ENCODE measurements around the gene CHORDC1. TPM values are rescaled to one million over a fixed set of nuclear protein-coding genes. Genes with fewer than 3 reads are reported as not detected.
"Not testable (repeated sequence)": the region's sequence is repeated elsewhere in the genome, so short reads cannot be mapped to it uniquely, and the experiment has no call there.

CHORDC1 gene
- total RNA-seq, 1 experiment from 2014 or later = 66.9 TPM

DNA sequence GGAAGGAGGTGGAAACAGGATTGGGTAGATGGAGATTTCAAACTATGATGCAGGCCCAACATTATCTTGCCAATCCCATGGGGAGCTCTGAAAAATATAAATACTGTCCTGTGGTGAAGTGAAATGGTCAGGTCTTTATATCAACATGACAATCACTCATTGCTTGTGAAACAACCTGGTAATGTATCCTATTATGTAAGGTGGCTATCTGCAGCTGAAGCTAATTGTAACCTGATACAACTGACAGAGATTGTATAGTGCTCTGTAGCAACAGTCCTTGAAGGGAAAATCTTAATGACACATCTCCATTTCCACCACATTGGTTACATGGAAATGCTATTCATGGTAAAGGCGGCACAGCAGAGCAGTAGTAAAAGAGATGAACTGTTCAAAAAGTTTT is 20.7 kb upstream of the CHORDC1 start:
- no peak for TF ChIP-seq EZH2phosphoT487 (IDR thresholded peaks at IDR 0.05; ENCODE audit: borderline replicate concordance, low read length)
- TF ChIP-seq, protein P1, sequence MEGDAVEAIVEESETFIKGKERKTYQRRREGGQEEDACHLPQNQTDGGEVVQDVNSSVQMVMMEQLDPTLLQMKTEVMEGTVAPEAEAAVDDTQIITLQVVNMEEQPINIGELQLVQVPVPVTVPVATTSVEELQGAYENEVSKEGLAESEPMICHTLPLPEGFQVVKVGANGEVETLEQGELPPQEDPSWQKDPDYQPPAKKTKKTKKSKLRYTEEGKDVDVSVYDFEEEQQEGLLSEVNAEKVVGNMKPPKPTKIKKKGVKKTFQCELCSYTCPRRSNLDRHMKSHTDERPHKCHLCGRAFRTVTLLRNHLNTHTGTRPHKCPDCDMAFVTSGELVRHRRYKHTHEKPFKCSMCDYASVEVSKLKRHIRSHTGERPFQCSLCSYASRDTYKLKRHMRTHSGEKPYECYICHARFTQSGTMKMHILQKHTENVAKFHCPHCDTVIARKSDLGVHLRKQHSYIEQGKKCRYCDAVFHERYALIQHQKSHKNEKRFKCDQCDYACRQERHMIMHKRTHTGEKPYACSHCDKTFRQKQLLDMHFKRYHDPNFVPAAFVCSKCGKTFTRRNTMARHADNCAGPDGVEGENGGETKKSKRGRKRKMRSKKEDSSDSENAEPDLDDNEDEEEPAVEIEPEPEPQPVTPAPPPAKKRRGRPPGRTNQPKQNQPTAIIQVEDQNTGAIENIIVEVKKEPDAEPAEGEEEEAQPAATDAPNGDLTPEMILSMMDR (conservative IDR thresholded peaks at IDR 0.05; ENCODE audit: low read depth, low read length) = no peak
- no peak for TF ChIP-seq EZH2 (IDR thresholded peaks at IDR 0.05; ENCODE audit: low read length, unreplicated experiment)
- ATAC-seq (no peak), DNase-seq (no peak)
- peaks cover 31% of the 10 kb centered on the region for H3K27me3 ChIP-seq (ENCODE audit: low read length)
- H3K79me2 ChIP-seq (ENCODE audit: low read length) = no peaks in the 10 kb centered on the region
- no peak overlapping the region for H2AFZ ChIP-seq (ENCODE audit: low read length)
- no peaks in the 10 kb centered on the region for H3K9me2 ChIP-seq (replicated peaks; ENCODE audit: low read length)
- BruUV-seq (replicated peaks) = no TSS peak
- ChIA-PET CTCF (no interaction called here), POLR2A (ENCODE audit: unreplicated experiment) (no interaction called here)
- H3K9me3 ChIP-seq (ENCODE audit: low read length) = no peaks in the 10 kb centered on the region
- no peak overlapping the region for H3K27ac ChIP-seq (ENCODE audit: low read length)
- H3F3A ChIP-seq (ENCODE audit: low read length, unreplicated experiment) = no peaks in the 10 kb centered on the region
- no peak overlapping the region for H3K4me2 ChIP-seq (ENCODE audit: low read length)
- no peaks in the 10 kb centered on the region for H3K36me3 ChIP-seq (ENCODE audit: low read depth, low read length)
- intact Hi-C loops (cut with micrococcal nuclease) = no loop called here
- no peaks in the 10 kb centered on the region for H4K20me1 ChIP-seq (ENCODE audit: low read length)
- H3K9ac ChIP-seq (ENCODE audit: low read length) = no peak overlapping the region
- no peak overlapping the region for H3K4me3 ChIP-seq (ENCODE audit: low read length)
- no peaks in the 10 kb centered on the region for H3K4me1 ChIP-seq (ENCODE audit: insufficient read depth, low read length)

- BruUV-seq (replicated peaks) = no TSS peak
- CTCF ChIA-PET = no interaction called here
- peak; percentile 24; the same call in 1 of the 2 replicates for ATAC-seq
Observed at GRCh38 chr11:90242894-90243416, 20.1 kb upstream of the CHORDC1 start.

GRCh38 chr11:90241414-90241813 is 18.6 kb upstream of the CHORDC1 start:
- H3K27ac ChIP-seq (ENCODE audit: low read length) = no peak overlapping the region
- intact Hi-C loops (cut with micrococcal nuclease) = no loop called here
- POLR2A ChIA-PET (ENCODE audit: unreplicated experiment) = no interaction called here
- no peak for DNase-seq
- H3K36me3 ChIP-seq (ENCODE audit: low read depth, low read length) = no peaks in the 10 kb centered on the region
- BruUV-seq (replicated peaks) = no TSS peak
- no peaks in the 10 kb centered on the region for H3K9me3 ChIP-seq (ENCODE audit: low read length)
- no peak overlapping the region for H2AFZ ChIP-seq (ENCODE audit: low read length)
- TF ChIP-seq, protein P1 (conservative IDR thresholded peaks at IDR 0.05; ENCODE audit: low read depth, low read length) = no peak
- no peak for TF ChIP-seq EZH2 (IDR thresholded peaks at IDR 0.05; ENCODE audit: low read length, unreplicated experiment)
- TF ChIP-seq EZH2phosphoT487 (IDR thresholded peaks at IDR 0.05; ENCODE audit: borderline replicate concordance, low read length) = no peak
- no peaks in the 10 kb centered on the region for H4K20me1 ChIP-seq (ENCODE audit: low read length)
- no peak overlapping the region for H3K4me3 ChIP-seq (ENCODE audit: low read length)
- no peak overlapping the region for H3K9ac ChIP-seq (ENCODE audit: low read length)
- H3K9me2 ChIP-seq (replicated peaks; ENCODE audit: low read length) = no peaks in the 10 kb centered on the region
- CTCF ChIA-PET = no interaction called here
- H3K79me2 ChIP-seq (ENCODE audit: low read length) = no peaks in the 10 kb centered on the region
- H3K27me3 ChIP-seq (ENCODE audit: low read length) = peaks cover 29% of the 10 kb centered on the region
- no peaks in the 10 kb centered on the region for H3F3A ChIP-seq (ENCODE audit: low read length, unreplicated experiment)
- no peaks in the 10 kb centered on the region for H3K4me1 ChIP-seq (ENCODE audit: insufficient read depth, low read length)
- no peak overlapping the region for H3K4me2 ChIP-seq (ENCODE audit: low read length)
- no peak for ATAC-seq

More at GRCh38 chr11:90242894-90243416, 20.1 kb upstream of the CHORDC1 start:
- Histone ChIP-seq H3K4me3 (ENCODE audit: low read length) (no peak overlapping the region), H3K9me3 (ENCODE audit: low read length) (no peaks in the 10 kb centered on the region), H3K9ac (ENCODE audit: low read length) (no peak overlapping the region), H3F3A (ENCODE audit: low read length, unreplicated experiment) (no peaks in the 10 kb centered on the region), H3K79me2 (ENCODE audit: low read length) (no peaks in the 10 kb centered on the region), H2AFZ (ENCODE audit: low read length) (no peak overlapping the region), H3K27ac (ENCODE audit: low read length) (no peak overlapping the region), H3K36me3 (ENCODE audit: low read depth, low read length) (no peaks in the 10 kb centered on the region), H3K27me3 (ENCODE audit: low read length) (peaks cover 29% of the 10 kb centered on the region), H4K20me1 (ENCODE audit: low read length) (no peaks in the 10 kb centered on the region), H3K4me2 (ENCODE audit: low read length) (no peak overlapping the region), H3K9me2 (replicated peaks; ENCODE audit: low read length) (no peaks in the 10 kb centered on the region), H3K4me1 (ENCODE audit: insufficient read depth, low read length) (no peaks in the 10 kb centered on the region)
- DNase-seq = no peak
- intact Hi-C loops (cut with micrococcal nuclease) = no loop called here
- POLR2A ChIA-PET (ENCODE audit: unreplicated experiment) = no interaction called here
- TF ChIP-seq EZH2 (IDR thresholded peaks at IDR 0.05; ENCODE audit: low read length, unreplicated experiment) = no peak
- no peak for TF ChIP-seq EZH2phosphoT487 (IDR thresholded peaks at IDR 0.05; ENCODE audit: borderline replicate concordance, low read length)
- TF ChIP-seq, protein P1 (conservative IDR thresholded peaks at IDR 0.05; ENCODE audit: low read depth, low read length) = no peak

- ATAC-seq; intact Hi-C loops (cut with micrococcal nuclease); H4K20me1 ChIP-seq (ENCODE audit: low read length); BruUV-seq (replicated peaks); H3K9me2 ChIP-seq (replicated peaks; ENCODE audit: low read length); H2AFZ ChIP-seq (ENCODE audit: low read length); H3K4me3 ChIP-seq (ENCODE audit: low read length); H3K79me2 ChIP-seq (ENCODE audit: low read length); H3K27ac ChIP-seq (ENCODE audit: low read length); DNase-seq; H3K9me3 ChIP-seq (ENCODE audit: low read length); H3K9ac ChIP-seq (ENCODE audit: low read length); H3K4me1 ChIP-seq (ENCODE audit: insufficient read depth, low read length); H3K4me2 ChIP-seq (ENCODE audit: low read length); POLR2A ChIA-PET (ENCODE audit: unreplicated experiment); H3F3A ChIP-seq (ENCODE audit: low read length, unreplicated experiment); CTCF ChIA-PET; H3K36me3 ChIP-seq (ENCODE audit: low read depth, low read length): not testable (repeated sequence)
- H3K27me3 ChIP-seq (ENCODE audit: low read length) = peaks cover 42% of the 10 kb centered on the region
Observed at GRCh38 chr11:90239967-90240636, 17.3 kb upstream of the CHORDC1 start.

All from PC-3 (cell line).